LNCaP clone FGC (cell line): Measurements from ENCODE around the gene PGRMC2.
A peak's percentile ranks its signal among the peaks of the same experiment; 100 is the strongest.
"Not testable (repeated sequence)": the region's sequence is repeated elsewhere in the genome, so short reads cannot be mapped to it uniquely, and the experiment has no call there.

Experiments used
- DNase-seq: peaks from one replicate; pipeline ENCODE4 v3.0.0-alpha.2; 2011; ENCODE audit warnings: low read depth
- H3K4me3 ChIP-seq: 2 replicates; pipeline ENCODE4 v1.5.1; 2011; ENCODE audit warnings: mild to moderate bottlenecking, low read depth, low read length, control low read depth
- TF ChIP-seq, protein P1 (sequence below): IDR thresholded peaks from 2 replicates; pipeline ENCODE4 v1.5.1; 2012; ENCODE audit warnings: mild to moderate bottlenecking; ENCODE audit not compliant: control insufficient read depth, insufficient read depth; ENCODE audit errors: extremely low read depth

PGRMC2 gene

DNA sequence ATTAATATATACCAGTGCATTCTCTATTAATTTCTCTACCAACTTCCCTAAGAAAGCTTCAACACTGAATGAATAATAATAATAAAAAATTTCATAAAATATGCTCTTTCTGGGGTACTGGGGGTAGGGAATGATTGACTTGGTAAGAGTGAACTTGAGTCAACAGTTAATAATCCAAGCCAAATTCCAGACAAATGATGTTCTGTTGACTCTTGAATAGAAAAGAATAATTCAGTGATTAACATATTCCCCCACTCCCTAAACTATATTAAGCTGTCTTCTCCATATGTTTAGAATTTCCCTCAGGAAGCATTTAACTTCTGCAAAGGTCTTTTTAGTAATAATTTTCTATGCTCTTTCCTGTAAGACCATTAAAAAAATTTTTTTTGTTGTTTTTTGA, 12.3 kb downstream of the PGRMC2 start:
- TF ChIP-seq, protein P1, sequence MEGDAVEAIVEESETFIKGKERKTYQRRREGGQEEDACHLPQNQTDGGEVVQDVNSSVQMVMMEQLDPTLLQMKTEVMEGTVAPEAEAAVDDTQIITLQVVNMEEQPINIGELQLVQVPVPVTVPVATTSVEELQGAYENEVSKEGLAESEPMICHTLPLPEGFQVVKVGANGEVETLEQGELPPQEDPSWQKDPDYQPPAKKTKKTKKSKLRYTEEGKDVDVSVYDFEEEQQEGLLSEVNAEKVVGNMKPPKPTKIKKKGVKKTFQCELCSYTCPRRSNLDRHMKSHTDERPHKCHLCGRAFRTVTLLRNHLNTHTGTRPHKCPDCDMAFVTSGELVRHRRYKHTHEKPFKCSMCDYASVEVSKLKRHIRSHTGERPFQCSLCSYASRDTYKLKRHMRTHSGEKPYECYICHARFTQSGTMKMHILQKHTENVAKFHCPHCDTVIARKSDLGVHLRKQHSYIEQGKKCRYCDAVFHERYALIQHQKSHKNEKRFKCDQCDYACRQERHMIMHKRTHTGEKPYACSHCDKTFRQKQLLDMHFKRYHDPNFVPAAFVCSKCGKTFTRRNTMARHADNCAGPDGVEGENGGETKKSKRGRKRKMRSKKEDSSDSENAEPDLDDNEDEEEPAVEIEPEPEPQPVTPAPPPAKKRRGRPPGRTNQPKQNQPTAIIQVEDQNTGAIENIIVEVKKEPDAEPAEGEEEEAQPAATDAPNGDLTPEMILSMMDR: no peak
- DNase-seq: no peak
- no peak overlapping the region for H3K4me3 ChIP-seq

DNA sequence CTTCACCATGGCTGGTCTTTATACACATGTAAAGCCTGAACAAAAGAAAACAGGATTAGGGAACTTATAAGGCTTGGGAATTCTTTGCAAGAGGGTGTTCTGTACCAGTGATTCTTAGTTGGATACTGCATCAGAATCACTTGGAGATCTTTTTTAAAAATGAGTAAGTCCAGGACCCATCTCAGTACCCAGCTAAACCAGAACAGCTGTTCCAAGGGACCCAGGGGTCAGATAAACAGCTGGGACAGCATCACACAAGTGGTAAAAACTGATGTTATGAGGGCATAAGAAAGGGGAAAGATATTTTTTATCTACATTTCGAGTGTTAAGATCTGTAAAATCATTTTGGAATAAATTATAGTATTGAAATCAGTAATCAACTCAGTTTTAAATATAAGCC, 16.1 kb downstream of the PGRMC2 start:
- DNase-seq: no peak
- TF ChIP-seq, protein P1: no peak
- H3K4me3 ChIP-seq: no peak overlapping the region

DNA sequence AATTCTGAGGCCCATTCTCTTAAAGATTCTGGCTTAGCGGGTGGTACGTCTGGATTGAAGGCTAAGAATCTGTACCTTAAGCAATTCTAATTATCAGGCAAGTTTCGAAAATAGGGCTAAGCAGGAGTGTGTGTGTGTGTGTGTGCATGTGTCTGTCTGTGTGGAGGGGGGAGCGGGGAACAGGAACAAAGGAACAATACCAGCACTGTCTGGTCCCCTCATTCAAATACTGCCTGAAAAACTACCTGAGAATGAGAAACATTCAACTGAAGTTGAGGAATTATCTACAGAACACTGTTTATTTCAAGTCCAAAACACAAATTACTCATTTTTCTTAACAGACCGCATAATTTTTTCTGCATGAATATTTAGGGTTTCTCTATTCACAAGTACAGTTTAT, 18.6 kb downstream of the PGRMC2 start:
- DNase-seq: no peak
- TF ChIP-seq, protein P1: no peak
- no peak overlapping the region for H3K4me3 ChIP-seq

DNA sequence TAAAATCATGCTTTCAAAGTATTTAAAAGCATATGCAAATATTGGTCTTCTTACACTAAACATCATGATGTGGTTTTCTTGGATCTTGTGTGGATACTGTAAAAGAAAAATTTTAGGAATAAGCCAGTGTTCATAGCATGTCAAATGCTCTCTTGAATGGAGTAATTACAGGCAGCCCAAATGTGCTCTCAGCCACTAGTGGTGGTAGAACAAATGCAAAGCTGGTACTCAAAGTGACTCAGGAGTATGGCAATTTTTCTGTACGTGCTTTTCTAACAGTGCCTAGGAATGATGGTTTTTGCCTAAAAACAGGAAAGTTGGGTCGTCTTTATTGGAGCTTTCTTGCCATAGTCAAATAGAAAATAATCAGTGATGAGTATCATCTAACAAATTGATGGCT, 19.9 kb downstream of the PGRMC2 start:
- no peak overlapping the region for H3K4me3 ChIP-seq
- no peak for DNase-seq
- TF ChIP-seq, protein P1: no peak

DNA sequence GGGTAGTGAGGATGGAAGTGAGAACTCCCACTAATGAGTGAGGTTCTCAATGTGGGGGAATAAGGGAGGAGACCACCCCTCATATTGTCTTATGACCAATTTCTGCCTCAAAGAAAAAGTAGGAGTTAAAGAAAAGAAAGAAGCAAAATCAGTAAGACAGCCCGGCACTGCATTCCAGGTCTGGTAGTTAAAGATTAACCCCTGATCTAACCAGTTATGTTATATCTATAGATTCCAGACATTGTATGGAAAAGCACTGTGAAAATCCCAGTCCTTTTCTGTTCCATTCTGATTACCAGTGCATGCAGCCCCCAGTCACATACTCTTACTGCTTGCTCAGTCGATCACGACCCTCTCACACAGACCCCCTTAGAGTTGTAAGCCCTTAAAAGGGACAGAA, 20.4 kb downstream of the PGRMC2 start:
- not testable (repeated sequence) for DNase-seq, H3K4me3 ChIP-seq

DNA sequence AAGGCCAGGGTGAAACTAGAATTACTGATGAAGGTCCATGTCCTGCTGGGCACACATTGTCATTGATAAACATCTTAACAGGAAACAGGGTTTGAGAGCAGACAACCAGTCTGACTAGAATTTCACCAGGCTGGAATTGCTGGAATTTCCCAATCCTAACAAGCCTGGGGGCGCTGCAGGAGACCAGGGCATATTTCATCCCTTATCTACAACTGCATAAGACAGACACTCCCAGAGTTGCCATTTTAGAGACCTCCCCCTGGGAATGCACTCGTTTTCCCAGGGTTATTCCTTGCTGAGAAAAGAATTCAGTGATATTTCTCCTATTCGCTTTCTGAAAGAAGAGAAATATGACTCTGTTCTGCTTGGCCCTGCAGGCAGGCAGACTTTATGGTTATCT, 22.1 kb downstream of the PGRMC2 start:
- not testable (repeated sequence) for H3K4me3 ChIP-seq, DNase-seq

DNA sequence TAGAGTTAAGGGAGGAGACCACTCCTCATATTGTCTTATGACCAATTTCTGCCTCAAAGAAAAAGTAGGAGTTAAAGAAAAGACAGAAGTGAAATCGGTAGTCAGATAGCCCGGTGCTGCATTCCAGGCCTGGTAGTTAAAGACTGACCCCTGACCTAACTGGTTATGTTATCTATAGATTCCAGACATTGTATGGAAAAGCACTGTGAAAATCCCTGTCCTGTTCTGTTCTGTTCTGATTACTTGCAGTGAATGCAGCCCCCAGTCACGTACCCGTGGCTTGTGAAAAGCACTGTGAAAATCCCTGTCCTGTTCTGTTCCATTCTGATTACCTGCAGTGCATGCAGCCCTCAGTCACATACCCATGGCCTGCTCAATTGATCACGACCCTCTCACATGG, 27.7 kb downstream of the PGRMC2 start:
- DNase-seq, H3K4me3 ChIP-seq: not testable (repeated sequence)

DNA sequence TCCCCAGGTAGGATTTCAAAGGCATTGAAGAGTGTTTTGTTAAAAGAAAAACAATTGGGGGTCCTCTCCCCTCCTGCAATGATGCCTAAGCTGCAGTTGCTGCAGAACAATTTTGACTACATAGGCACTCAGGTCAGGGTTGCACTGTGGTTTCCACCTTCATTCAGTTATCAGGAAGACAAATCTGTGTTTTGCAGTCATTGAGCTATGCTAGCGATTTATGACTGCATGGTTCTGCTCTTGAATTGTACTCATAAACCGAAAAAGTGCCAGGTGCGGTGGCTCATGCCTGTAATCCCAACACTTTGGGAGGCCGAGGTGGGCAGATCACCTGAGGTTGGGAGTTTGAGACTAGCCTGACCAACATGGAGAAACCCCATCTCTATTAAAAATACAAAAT, 29.4 kb downstream of the PGRMC2 start:
- not testable (repeated sequence) for DNase-seq, H3K4me3 ChIP-seq

DNA sequence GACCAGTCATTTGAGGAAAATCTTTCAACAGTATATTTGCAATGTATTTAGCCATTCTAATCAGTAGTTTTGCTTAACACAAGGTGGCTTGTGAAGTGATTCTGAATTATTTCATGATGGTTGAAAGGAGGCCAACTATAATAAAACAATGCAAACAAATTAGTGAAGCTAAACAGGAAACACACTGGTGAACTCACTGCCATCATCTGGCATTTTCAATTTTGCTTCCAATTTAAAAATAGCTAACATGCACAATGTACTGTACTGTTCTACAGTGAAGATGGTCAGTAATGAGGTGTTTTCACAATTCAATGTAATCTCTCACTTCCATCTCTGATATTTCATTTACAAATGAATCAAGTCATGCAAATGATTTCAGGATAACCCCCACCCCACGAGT, 31.1 kb downstream of the PGRMC2 start:
- TF ChIP-seq, protein P1: no peak
- DNase-seq: peak; percentile 34
- no peak overlapping the region for H3K4me3 ChIP-seq
